ENCODE results near the gene RAI1.
A peak's percentile ranks its signal among the peaks of the same experiment; 100 is the strongest.

RAI1 gene

DNA sequence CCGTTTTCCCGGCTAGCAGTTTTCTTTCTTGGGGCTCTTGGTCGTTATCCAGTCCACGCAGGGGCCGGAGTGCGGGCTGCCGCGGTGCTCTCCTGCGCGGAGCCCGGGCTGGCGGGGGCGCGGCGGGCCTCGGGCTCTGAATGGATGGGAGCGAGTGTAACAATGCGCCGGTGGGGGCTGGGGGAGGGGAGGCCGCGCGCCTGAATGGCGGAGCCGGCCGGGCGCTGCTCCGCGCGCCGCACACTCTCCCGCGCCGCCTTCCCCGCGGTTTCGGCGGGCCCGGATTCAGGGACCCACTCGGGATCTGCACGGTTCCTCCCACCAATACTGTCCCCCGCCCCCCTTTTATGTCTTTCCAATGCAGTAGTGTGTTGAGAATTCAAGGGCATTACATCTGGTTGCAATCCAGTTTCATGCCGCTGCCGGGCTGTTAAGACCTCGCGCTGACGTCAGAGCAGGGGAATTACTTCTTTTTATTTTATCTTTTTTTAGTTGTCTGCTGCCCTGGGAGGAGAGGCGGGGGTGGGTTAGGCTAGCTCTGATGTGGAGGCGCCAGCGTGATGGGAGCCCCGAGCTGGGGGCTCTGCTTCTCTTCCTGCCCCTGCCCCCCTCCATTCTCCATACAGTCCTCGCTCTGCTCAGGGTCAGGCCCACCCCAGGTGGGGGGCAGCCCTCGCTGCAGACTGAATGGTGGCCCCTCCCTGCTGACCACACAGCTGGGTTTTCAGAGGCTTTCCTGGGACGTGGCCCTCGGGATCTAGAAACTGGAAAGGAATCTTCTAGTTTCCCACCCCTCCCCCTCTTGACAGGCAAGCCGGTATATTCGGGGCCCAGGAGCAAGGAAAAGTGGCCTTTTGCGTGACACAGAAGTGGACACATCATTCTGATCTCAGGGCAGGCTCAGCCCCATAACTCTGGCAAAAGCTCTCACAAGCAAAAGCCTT, 1.8 kb downstream of the RAI1 start (continued):
- TF ChIP-seq, protein P1, sequence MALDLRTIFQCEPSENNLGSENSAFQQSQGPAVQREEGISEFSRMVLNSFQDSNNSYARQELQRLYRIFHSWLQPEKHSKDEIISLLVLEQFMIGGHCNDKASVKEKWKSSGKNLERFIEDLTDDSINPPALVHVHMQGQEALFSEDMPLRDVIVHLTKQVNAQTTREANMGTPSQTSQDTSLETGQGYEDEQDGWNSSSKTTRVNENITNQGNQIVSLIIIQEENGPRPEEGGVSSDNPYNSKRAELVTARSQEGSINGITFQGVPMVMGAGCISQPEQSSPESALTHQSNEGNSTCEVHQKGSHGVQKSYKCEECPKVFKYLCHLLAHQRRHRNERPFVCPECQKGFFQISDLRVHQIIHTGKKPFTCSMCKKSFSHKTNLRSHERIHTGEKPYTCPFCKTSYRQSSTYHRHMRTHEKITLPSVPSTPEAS (tag by site-specific recombination; IDR thresholded peaks at IDR 0.05), result no peak
- TF ChIP-seq ZNF221 (tag by site-specific recombination; IDR thresholded peaks at IDR 0.05; ENCODE audit: borderline replicate concordance), result no peak
- no peak for TF ChIP-seq RBAK (tag by site-specific recombination; IDR thresholded peaks at IDR 0.05)
- TF ChIP-seq, protein P2, sequence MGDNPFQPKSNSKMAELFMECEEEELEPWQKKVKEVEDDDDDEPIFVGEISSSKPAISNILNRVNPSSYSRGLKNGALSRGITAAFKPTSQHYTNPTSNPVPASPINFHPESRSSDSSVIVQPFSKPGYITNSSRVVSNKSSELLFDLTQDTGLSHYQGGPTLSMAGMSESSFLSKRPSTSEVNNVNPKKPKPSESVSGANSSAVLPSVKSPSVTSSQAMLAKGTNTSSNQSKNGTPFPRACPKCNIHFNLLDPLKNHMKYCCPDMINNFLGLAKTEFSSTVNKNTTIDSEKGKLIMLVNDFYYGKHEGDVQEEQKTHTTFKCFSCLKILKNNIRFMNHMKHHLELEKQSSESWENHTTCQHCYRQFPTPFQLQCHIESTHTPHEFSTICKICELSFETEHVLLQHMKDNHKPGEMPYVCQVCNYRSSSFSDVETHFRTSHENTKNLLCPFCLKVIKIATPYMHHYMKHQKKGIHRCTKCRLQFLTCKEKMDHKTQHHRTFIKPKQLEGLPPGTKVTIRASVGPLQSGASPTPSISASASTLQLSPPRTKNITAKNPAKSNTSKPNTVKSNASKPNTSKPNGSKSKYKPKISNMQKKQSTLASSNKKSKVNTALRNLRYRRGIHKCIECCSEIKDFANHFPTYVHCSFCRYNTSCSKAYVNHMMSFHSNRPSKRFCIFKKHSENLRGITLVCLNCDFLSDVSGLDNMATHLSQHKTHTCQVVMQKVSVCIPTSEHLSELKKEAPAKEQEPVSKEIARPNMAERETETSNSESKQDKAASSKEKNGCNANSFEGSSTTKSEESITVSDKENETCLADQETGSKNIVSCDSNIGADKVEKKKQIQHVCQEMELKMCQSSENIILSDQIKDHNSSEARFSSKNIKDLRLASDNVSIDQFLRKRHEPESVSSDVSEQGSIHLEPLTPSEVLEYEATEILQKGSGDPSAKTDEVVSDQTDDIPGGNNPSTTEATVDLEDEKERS (tag by site-specific recombination; IDR thresholded peaks at IDR 0.05), result no peak
- TF ChIP-seq, protein P3, sequence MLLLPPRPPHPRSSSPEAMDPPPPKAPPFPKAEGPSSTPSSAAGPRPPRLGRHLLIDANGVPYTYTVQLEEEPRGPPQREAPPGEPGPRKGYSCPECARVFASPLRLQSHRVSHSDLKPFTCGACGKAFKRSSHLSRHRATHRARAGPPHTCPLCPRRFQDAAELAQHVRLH (tag by site-specific recombination; IDR thresholded peaks at IDR 0.05), result no peak
- peak; percentile 58 for TF ChIP-seq YY2 (tag by site-specific recombination; IDR thresholded peaks at IDR 0.05)
- TF ChIP-seq WT1 (tag by site-specific recombination; IDR thresholded peaks at IDR 0.05), result no peak
- no peak for TF ChIP-seq ZNF214 (tag by site-specific recombination; IDR thresholded peaks at IDR 0.05; ENCODE audit: borderline replicate concordance)
- no peak for TF ChIP-seq ZNF48 (tag by site-specific recombination; IDR thresholded peaks at IDR 0.05)
- TF ChIP-seq, protein P4, sequence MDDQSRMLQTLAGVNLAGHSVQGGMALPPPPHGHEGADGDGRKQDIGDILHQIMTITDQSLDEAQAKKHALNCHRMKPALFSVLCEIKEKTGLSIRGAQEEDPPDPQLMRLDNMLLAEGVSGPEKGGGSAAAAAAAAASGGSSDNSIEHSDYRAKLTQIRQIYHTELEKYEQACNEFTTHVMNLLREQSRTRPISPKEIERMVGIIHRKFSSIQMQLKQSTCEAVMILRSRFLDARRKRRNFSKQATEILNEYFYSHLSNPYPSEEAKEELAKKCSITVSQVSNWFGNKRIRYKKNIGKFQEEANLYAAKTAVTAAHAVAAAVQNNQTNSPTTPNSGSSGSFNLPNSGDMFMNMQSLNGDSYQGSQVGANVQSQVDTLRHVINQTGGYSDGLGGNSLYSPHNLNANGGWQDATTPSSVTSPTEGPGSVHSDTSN (CRISPR knock-in tag; IDR thresholded peaks at IDR 0.05), result no peak
- no peak for TF ChIP-seq ZNF133 (tag by site-specific recombination; IDR thresholded peaks at IDR 0.05)
- TF ChIP-seq, protein P5, sequence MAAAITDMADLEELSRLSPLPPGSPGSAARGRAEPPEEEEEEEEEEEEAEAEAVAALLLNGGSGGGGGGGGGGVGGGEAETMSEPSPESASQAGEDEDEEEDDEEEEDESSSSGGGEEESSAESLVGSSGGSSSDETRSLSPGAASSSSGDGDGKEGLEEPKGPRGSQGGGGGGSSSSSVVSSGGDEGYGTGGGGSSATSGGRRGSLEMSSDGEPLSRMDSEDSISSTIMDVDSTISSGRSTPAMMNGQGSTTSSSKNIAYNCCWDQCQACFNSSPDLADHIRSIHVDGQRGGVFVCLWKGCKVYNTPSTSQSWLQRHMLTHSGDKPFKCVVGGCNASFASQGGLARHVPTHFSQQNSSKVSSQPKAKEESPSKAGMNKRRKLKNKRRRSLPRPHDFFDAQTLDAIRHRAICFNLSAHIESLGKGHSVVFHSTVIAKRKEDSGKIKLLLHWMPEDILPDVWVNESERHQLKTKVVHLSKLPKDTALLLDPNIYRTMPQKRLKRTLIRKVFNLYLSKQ (tag by site-specific recombination; IDR thresholded peaks at IDR 0.05; ENCODE audit: borderline replicate concordance), result no peak
- TF ChIP-seq, protein P6, sequence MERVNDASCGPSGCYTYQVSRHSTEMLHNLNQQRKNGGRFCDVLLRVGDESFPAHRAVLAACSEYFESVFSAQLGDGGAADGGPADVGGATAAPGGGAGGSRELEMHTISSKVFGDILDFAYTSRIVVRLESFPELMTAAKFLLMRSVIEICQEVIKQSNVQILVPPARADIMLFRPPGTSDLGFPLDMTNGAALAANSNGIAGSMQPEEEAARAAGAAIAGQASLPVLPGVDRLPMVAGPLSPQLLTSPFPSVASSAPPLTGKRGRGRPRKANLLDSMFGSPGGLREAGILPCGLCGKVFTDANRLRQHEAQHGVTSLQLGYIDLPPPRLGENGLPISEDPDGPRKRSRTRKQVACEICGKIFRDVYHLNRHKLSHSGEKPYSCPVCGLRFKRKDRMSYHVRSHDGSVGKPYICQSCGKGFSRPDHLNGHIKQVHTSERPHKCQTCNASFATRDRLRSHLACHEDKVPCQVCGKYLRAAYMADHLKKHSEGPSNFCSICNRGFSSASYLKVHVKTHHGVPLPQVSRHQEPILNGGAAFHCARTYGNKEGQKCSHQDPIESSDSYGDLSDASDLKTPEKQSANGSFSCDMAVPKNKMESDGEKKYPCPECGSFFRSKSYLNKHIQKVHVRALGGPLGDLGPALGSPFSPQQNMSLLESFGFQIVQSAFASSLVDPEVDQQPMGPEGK (tag by site-specific recombination; IDR thresholded peaks at IDR 0.05), result 0 out of 2 replicates have a peak, but pooled peaks have one; percentile 29
- no peak for TF ChIP-seq ZNF138 (tag by site-specific recombination; IDR thresholded peaks at IDR 0.05; ENCODE audit: borderline replicate concordance)
- TF ChIP-seq KLF16 (tag by site-specific recombination; IDR thresholded peaks at IDR 0.05), result 0 out of 2 replicates have a peak, but pooled peaks have one; percentile 31
- TF ChIP-seq, protein P7, sequence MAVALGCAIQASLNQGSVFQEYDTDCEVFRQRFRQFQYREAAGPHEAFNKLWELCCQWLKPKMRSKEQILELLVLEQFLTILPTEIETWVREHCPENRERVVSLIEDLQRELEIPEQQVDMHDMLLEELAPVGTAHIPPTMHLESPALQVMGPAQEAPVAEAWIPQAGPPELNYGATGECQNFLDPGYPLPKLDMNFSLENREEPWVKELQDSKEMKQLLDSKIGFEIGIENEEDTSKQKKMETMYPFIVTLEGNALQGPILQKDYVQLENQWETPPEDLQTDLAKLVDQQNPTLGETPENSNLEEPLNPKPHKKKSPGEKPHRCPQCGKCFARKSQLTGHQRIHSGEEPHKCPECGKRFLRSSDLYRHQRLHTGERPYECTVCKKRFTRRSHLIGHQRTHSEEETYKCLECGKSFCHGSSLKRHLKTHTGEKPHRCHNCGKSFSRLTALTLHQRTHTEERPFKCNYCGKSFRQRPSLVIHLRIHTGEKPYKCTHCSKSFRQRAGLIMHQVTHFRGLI (tag by site-specific recombination; IDR thresholded peaks at IDR 0.05), result 0 out of 2 replicates have a peak, but pooled peaks have one; percentile 52
- TF ChIP-seq HOXA7 (CRISPR knock-in tag; IDR thresholded peaks at IDR 0.05; ENCODE audit: borderline replicate concordance), result no peak
- TF ChIP-seq ZNF157 (tag by site-specific recombination; IDR thresholded peaks at IDR 0.05), result no peak
- TF ChIP-seq, protein P8, sequence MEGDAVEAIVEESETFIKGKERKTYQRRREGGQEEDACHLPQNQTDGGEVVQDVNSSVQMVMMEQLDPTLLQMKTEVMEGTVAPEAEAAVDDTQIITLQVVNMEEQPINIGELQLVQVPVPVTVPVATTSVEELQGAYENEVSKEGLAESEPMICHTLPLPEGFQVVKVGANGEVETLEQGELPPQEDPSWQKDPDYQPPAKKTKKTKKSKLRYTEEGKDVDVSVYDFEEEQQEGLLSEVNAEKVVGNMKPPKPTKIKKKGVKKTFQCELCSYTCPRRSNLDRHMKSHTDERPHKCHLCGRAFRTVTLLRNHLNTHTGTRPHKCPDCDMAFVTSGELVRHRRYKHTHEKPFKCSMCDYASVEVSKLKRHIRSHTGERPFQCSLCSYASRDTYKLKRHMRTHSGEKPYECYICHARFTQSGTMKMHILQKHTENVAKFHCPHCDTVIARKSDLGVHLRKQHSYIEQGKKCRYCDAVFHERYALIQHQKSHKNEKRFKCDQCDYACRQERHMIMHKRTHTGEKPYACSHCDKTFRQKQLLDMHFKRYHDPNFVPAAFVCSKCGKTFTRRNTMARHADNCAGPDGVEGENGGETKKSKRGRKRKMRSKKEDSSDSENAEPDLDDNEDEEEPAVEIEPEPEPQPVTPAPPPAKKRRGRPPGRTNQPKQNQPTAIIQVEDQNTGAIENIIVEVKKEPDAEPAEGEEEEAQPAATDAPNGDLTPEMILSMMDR (tag by site-specific recombination; IDR thresholded peaks at IDR 0.05), result no peak; the same call in 1 of the 2 replicates
- no peak for TF ChIP-seq SALL2 (tag by site-specific recombination; IDR thresholded peaks at IDR 0.05; ENCODE audit: borderline replicate concordance)
- TF ChIP-seq, protein P9, sequence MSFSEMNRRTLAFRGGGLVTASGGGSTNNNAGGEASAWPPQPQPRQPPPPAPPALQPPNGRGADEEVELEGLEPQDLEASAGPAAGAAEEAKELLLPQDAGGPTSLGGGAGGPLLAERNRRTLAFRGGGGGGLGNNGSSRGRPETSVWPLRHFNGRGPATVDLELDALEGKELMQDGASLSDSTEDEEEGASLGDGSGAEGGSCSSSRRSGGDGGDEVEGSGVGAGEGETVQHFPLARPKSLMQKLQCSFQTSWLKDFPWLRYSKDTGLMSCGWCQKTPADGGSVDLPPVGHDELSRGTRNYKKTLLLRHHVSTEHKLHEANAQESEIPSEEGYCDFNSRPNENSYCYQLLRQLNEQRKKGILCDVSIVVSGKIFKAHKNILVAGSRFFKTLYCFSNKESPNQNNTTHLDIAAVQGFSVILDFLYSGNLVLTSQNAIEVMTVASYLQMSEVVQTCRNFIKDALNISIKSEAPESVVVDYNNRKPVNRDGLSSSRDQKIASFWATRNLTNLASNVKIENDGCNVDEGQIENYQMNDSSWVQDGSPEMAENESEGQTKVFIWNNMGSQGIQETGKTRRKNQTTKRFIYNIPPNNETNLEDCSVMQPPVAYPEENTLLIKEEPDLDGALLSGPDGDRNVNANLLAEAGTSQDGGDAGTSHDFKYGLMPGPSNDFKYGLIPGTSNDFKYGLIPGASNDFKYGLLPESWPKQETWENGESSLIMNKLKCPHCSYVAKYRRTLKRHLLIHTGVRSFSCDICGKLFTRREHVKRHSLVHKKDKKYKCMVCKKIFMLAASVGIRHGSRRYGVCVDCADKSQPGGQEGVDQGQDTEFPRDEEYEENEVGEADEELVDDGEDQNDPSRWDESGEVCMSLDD (tag by site-specific recombination; IDR thresholded peaks at IDR 0.05), result no peak; the same call in none of the 2 replicates

Measured in HEK293 (cell line).